ENCODE results near the gene SMIM28.

The SMIM28 gene

GRCh38 chr6:138377844-138378243 lies at the start of gene SMIM28:
SMIM28 (plus strand) TSS chr6:138377905; CDS start chr6:138378073, 168 bp downstream.
- TF ChIP-seq, protein P1, sequence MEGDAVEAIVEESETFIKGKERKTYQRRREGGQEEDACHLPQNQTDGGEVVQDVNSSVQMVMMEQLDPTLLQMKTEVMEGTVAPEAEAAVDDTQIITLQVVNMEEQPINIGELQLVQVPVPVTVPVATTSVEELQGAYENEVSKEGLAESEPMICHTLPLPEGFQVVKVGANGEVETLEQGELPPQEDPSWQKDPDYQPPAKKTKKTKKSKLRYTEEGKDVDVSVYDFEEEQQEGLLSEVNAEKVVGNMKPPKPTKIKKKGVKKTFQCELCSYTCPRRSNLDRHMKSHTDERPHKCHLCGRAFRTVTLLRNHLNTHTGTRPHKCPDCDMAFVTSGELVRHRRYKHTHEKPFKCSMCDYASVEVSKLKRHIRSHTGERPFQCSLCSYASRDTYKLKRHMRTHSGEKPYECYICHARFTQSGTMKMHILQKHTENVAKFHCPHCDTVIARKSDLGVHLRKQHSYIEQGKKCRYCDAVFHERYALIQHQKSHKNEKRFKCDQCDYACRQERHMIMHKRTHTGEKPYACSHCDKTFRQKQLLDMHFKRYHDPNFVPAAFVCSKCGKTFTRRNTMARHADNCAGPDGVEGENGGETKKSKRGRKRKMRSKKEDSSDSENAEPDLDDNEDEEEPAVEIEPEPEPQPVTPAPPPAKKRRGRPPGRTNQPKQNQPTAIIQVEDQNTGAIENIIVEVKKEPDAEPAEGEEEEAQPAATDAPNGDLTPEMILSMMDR (IDR thresholded peaks at IDR 0.05; ENCODE audit: borderline replicate concordance, insufficient read depth, low read depth, low read length), result no peak
- no peak within 1 kb of the TSS for H3K4me3 ChIP-seq (ENCODE audit: low read depth, low read length)

DNA sequence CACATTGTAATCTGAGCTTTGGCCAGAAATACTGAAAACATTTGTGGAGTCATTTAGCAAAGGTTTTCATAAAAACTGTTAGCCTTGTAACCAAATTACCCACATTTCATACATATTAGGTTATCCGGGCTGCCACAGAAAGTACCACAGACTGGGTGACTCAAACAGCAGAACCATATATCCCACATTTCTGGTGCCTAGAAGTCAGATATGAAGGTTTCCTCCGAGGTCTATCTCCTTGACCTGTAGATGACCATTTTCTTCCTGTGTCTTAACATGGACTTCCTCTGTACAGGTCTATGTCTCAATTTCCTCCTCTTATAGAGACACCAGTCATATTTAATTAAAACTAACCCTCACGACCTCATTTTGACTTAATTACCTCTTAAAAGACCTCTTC lies 49.5 kb upstream of the SMIM28 start:
- no peak overlapping the region for H3K4me3 ChIP-seq (ENCODE audit: low read depth, low read length)
- TF ChIP-seq, protein P1 (IDR thresholded peaks at IDR 0.05; ENCODE audit: borderline replicate concordance, insufficient read depth, low read depth, low read length), result no peak

GRCh38 chr6:138330763-138331162 lies 46.9 kb upstream of the SMIM28 start:
- H3K4me3 ChIP-seq (ENCODE audit: low read depth, low read length), result no peak overlapping the region
- TF ChIP-seq, protein P1 (IDR thresholded peaks at IDR 0.05; ENCODE audit: borderline replicate concordance, insufficient read depth, low read depth, low read length), result no peak

DNA sequence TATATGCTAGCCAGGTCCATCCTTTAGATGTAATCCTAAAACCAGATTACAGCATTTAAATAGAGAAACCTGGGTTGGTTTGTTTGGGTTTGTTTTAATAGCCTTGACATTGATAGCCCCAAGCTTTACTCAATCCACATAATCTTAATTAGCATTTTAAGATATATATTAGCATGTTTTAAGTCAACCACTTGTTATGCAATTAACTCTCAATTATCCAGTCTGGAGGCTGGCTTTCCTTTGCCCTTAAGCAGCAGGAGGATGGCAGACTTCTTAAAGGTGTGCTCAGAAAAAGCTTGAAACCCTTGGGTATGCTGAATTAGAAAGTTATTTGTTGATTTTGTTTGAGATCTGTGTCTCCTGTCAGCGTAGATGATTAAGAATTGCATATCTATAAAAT lies 46.3 kb upstream of the SMIM28 start:
- TF ChIP-seq, protein P1 (IDR thresholded peaks at IDR 0.05; ENCODE audit: borderline replicate concordance, insufficient read depth, low read depth, low read length), result no peak
- H3K4me3 ChIP-seq (ENCODE audit: low read depth, low read length), result no peak overlapping the region

DNA sequence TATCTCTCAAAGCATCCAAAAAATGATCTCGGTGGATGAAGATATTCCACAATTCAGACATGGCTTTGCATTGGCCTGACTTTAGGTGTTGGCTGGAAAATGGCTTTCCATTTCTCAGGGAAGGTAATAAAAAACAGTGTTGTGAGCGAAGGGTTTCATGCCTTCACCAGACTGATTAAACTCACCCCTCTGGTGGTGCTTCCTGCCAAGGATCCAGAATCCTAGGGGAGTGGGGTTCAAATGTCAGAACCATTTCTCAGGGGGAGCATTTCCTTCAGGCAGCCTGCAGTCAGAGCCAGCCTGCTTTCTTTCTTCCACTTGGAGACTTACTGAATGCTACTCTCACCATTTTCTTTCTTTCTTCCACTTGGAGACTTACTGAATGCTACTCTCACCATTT lies 45.7 kb upstream of the SMIM28 start:
- TF ChIP-seq, protein P1 (IDR thresholded peaks at IDR 0.05; ENCODE audit: borderline replicate concordance, insufficient read depth, low read depth, low read length), result no peak
- H3K4me3 ChIP-seq (ENCODE audit: low read depth, low read length), result no peak overlapping the region

DNA sequence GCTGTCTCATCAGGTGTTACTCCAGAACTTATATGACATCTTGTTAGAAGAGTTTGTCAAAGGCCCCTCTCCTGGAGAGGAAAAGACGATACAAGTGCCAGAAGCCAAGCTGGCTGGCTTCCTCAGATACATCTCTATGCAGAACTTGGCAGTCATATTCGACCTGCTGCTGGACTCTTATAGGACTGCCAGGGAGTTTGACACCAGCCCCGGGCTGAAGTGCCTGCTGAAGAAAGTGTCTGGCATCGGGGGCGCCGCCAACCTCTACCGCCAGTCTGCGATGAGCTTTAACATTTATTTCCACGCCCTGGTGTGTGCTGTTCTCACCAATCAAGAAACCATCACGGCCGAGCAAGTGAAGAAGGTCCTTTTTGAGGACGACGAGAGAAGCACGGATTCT lies 43.7 kb upstream of the SMIM28 start:
- no peak overlapping the region for H3K4me3 ChIP-seq (ENCODE audit: low read depth, low read length)
- TF ChIP-seq, protein P1 (IDR thresholded peaks at IDR 0.05; ENCODE audit: borderline replicate concordance, insufficient read depth, low read depth, low read length), result no peak

DNA sequence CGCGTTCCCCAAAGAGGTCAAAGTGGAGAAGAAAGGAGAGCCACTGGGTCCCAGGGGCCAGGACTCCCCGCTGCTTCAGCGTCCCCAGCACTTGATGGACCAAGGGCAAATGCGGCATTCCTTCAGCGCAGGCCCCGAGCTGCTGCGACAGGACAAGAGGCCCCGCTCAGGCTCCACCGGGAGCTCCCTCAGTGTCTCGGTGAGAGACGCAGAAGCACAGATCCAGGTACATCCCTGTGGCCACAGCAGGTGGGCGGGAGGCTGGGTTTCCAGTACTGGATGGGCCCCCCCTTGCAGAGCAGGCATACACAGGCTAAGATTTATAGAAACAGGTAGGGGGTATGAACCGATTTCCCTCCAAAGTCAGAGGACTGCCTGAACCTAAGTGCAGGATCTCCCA lies 42.7 kb upstream of the SMIM28 start:
- H3K4me3 ChIP-seq (ENCODE audit: low read depth, low read length), result no peak overlapping the region
- TF ChIP-seq, protein P1 (IDR thresholded peaks at IDR 0.05; ENCODE audit: borderline replicate concordance, insufficient read depth, low read depth, low read length), result no peak

Measured in GM12875 (cell line).